IMR-90 (cell line): ENCODE data around the gene KLHL12. TPM values are rescaled to one million over a fixed set of nuclear protein-coding genes. Genes with fewer than 3 reads are reported as not detected.

Experiments
- ATAC-seq: fragments of 200-7000 bp; cut with Tn5 transposase; 2 replicates; pipeline ENCODE4 v1.9.1; 2020; ENCODE audit warnings: low read depth, mild to moderate bottlenecking, moderate library complexity
- BruUV-seq: library from RNA; stranded (reverse); fragments of 400-500 nt; replicated peaks from 2 replicates; lab custom pipeline; 2021; lab: Mats Ljungman, UMichigan
- CTCF ChIA-PET: fragments of 300-600 bp; formaldehyde crosslinking; extraction: SDS; loops from one replicate; lab custom pipeline; 2021; ENCODE audit warnings: antibody characterized with exemption; lab: Yijun Ruan, JAX
- POLR2A ChIA-PET: fragments of 300-600 bp; sonication (Branson Sonifier 250); formaldehyde crosslinking; loops from one replicate; lab custom pipeline; 2022; ENCODE audit warnings: antibody characterized with exemption; ENCODE audit not compliant: unreplicated experiment; lab: Charles Lee
- DNase-seq: peaks from one replicate; pipeline ENCODE4 v3.0.0; 2013
- H2AFZ ChIP-seq: replicated peaks from 2 replicates; pipeline ENCODE3; 2013; ENCODE audit warnings: low read length, mild to moderate bottlenecking; ENCODE audit not compliant: poor library complexity
- H2AK5ac ChIP-seq: 2 replicates; pipeline ENCODE4 v1.6.1; 2013; ENCODE audit warnings: low read depth, low read length, inconsistent platforms
- H2AK9ac ChIP-seq: replicated peaks from 2 replicates; pipeline ENCODE3; 2013; ENCODE audit warnings: mild to moderate bottlenecking, low read depth, low read length, moderate library complexity; ENCODE audit not compliant: poor library complexity
- H2BK120ac ChIP-seq: 2 replicates; pipeline ENCODE4 v1.6.1; 2013; ENCODE audit warnings: low read depth, low read length, inconsistent platforms
- H2BK15ac ChIP-seq: 3 replicates; pipeline ENCODE4 v1.6.1; 2013; ENCODE audit warnings: low read depth, low read length, inconsistent platforms
- H2BK20ac ChIP-seq: 2 replicates; pipeline ENCODE4 v1.6.1; 2013; ENCODE audit warnings: low read depth, mild to moderate bottlenecking, inconsistent platforms, low read length, moderate library complexity
- H2BK5ac ChIP-seq: 2 replicates; pipeline ENCODE4 v1.6.1; 2013; ENCODE audit warnings: mild to moderate bottlenecking, low read depth, low read length, inconsistent platforms; ENCODE audit not compliant: poor library complexity, severe bottlenecking
- H3K14ac ChIP-seq: replicated peaks from 2 replicates; pipeline ENCODE4 v1.6.1; 2013; ENCODE audit warnings: low read depth, low read length, inconsistent platforms
- H3K18ac ChIP-seq: 2 replicates; pipeline ENCODE4 v1.6.1; 2013; ENCODE audit warnings: low read depth, low read length, control low read depth
- H3K23ac ChIP-seq: 2 replicates; pipeline ENCODE4 v1.6.1; 2013; ENCODE audit warnings: low read depth, low read length, inconsistent platforms
- H3K27ac ChIP-seq: 2 replicates; pipeline ENCODE4 v1.5.1; 2013; ENCODE audit warnings: mild to moderate bottlenecking, control low read depth, low read length; ENCODE audit not compliant: insufficient read depth
- H3K27me3 ChIP-seq: 2 replicates; pipeline ENCODE4 v1.6.1; 2013; ENCODE audit warnings: low read length; ENCODE audit not compliant: control insufficient read depth, insufficient read depth
- H3K36me3 ChIP-seq: 2 replicates; pipeline ENCODE4 v1.6.1; 2013; ENCODE audit warnings: low read length, mixed read lengths; ENCODE audit not compliant: control insufficient read depth, insufficient read depth
- H3K4ac ChIP-seq: 2 replicates; pipeline ENCODE4 v1.6.1; 2013; ENCODE audit warnings: low read depth, low read length, inconsistent platforms
- H3K4me1 ChIP-seq: 2 replicates; pipeline ENCODE4 v1.6.1; 2013; ENCODE audit warnings: low read length, mixed read lengths; ENCODE audit not compliant: control insufficient read depth, insufficient read depth
- H3K4me2 ChIP-seq: 2 replicates; pipeline ENCODE4 v1.6.1; 2013; ENCODE audit warnings: low read depth, mild to moderate bottlenecking, control low read depth, low read length, moderate library complexity
- H3K4me3 ChIP-seq: 2 replicates; pipeline ENCODE4 v1.5.1; 2013; ENCODE audit warnings: low read depth, mild to moderate bottlenecking, control low read depth, low read length, moderate library complexity; ENCODE audit not compliant: insufficient read depth
- H3K56ac ChIP-seq: 2 replicates; pipeline ENCODE4 v1.6.1; 2013; ENCODE audit warnings: low read length, inconsistent platforms; ENCODE audit not compliant: insufficient read depth; ENCODE audit errors: extremely low read depth
- H3K79me1 ChIP-seq, 2 experiments: 2 replicates each; pipeline ENCODE4 v1.6.1; 2013; ENCODE audit warnings: low read length in 2 of 2, inconsistent platforms in 1 of 2, low read depth in 1 of 2
- H3K9ac ChIP-seq: 2 replicates; pipeline ENCODE4 v1.6.1; 2013; ENCODE audit warnings: low read depth, low read length, control low read depth
- H3K9me1 ChIP-seq: 2 replicates; pipeline ENCODE4 v1.6.1; 2013; ENCODE audit warnings: low read length, inconsistent platforms; ENCODE audit not compliant: insufficient read depth
- H3K9me3 ChIP-seq: 2 replicates; pipeline ENCODE4 v1.6.1; 2013; ENCODE audit warnings: low read length; ENCODE audit not compliant: control insufficient read depth, insufficient read depth
- H4K20me1 ChIP-seq: 2 replicates; pipeline ENCODE4 v1.6.1; 2013; ENCODE audit warnings: low read length, inconsistent platforms; ENCODE audit not compliant: insufficient read depth
- H4K5ac ChIP-seq: 2 replicates; pipeline ENCODE4 v1.6.1; 2013; ENCODE audit warnings: mild to moderate bottlenecking, low read depth, low read length, control low read depth
- H4K8ac ChIP-seq, 2 experiments: 2 replicates each; pipeline ENCODE4 v1.6.1; 2013; ENCODE audit warnings: low read depth in 2 of 2, low read length in 2 of 2, control low read depth in 1 of 2, inconsistent platforms in 1 of 2
- H4K91ac ChIP-seq: 2 replicates; pipeline ENCODE4 v1.6.1; 2013; ENCODE audit warnings: low read depth, low read length, inconsistent platforms; ENCODE audit not compliant: insufficient read depth
- BHLHE40 ChIP-seq: fragments of 150-350 bp; IDR thresholded peaks from 2 replicates; pipeline ENCODE4 v1.6.1; 2016; ENCODE audit warnings: mild to moderate bottlenecking, low read depth, low read length
- CEBPB ChIP-seq: IDR thresholded peaks from 2 replicates; pipeline ENCODE4 v1.6.1; 2012; ENCODE audit warnings: low read depth, low read length, improper control_type of control experiment
- CHD1 ChIP-seq: IDR thresholded peaks from 2 replicates; pipeline ENCODE4 v1.6.1; 2012; ENCODE audit warnings: low read depth, low read length, improper control_type of control experiment
- ELK1 ChIP-seq: fragments of 150-350 bp; IDR thresholded peaks from 2 replicates; pipeline ENCODE4 v1.6.1; 2016; ENCODE audit warnings: low read depth, mild to moderate bottlenecking, low read length, moderate library complexity, borderline replicate concordance
- FOS ChIP-seq: fragments of 150-350 bp; IDR thresholded peaks from 2 replicates; pipeline ENCODE4 v1.6.1; 2016; ENCODE audit warnings: low read depth, low read length
- MAZ ChIP-seq: IDR thresholded peaks from 2 replicates; pipeline ENCODE4 v1.6.1; 2012; ENCODE audit warnings: low read depth, mild to moderate bottlenecking, low read length, improper control_type of control experiment, moderate library complexity, borderline replicate concordance
- MXI1 ChIP-seq: IDR thresholded peaks from 2 replicates; pipeline ENCODE4 v1.6.1; 2012; ENCODE audit warnings: low read depth, mild to moderate bottlenecking, low read length, moderate library complexity, borderline replicate concordance
- NFE2L2 ChIP-seq: fragments of 150-350 bp; IDR thresholded peaks from 2 replicates; pipeline ENCODE4 v1.6.1; 2016; ENCODE audit warnings: low read depth, mild to moderate bottlenecking, low read length
- POLR2A ChIP-seq: IDR thresholded peaks from 2 replicates; pipeline ENCODE4 v1.6.1; 2012; ENCODE audit warnings: mild to moderate bottlenecking, low read depth, low read length
- RCOR1 ChIP-seq: IDR thresholded peaks from 2 replicates; pipeline ENCODE4 v1.6.1; 2012; ENCODE audit warnings: mild to moderate bottlenecking, low read length, improper control_type of control experiment; ENCODE audit not compliant: insufficient replicate concordance
- RFX5 ChIP-seq: IDR thresholded peaks from 2 replicates; pipeline ENCODE4 v1.8.0; 2012; ENCODE audit warnings: low read depth, mild to moderate bottlenecking, low read length, moderate library complexity
- SMC3 ChIP-seq: fragments of 150-350 bp; IDR thresholded peaks from 2 replicates; pipeline ENCODE4 v1.6.1; 2016; ENCODE audit warnings: low read depth, mild to moderate bottlenecking, antibody characterized with exemption, low read length, moderate library complexity
- USF2 ChIP-seq: fragments of 150-350 bp; IDR thresholded peaks from 2 replicates; pipeline ENCODE4 v1.6.1; 2017; ENCODE audit warnings: mild to moderate bottlenecking, antibody characterized with exemption, low read length, low read depth
- WGBS, 2 experiments: methylation state at CpG; one replicate each; pipeline versions ENCODE4 v1.1.5 to v1.1.7; 2013; ENCODE audit warnings: missing lambda C conversion rate in 2 of 2; ENCODE audit not compliant: insufficient read length in 1 of 2; ENCODE audit errors: extremely low coverage in 2 of 2; 5-methylcytosine and 5-hydroxymethylcytosine counted together
- dilution Hi-C: fragments of 300-500 bp; cut with HindIII; formaldehyde crosslinking; loops from one replicate; pipeline ENCODE4 v1.14.3; 2018; ENCODE audit warnings: low sequenced_read_pairs; ENCODE audit not compliant: unreplicated experiment
- in situ Hi-C: fragments of 300-500 bp; cut with MboI; formaldehyde crosslinking; loops from 3 replicates; pipeline ENCODE4 v1.14.3; 2019; ENCODE audit warnings: low sequenced_read_pairs, inconsistent platforms, mixed read lengths
- intact Hi-C: fragments of 100-400 bp; cut with micrococcal nuclease; formaldehyde crosslinking; loops from 2 replicates; pipeline ENCODE4 v1.10.0; 2022
- polyA plus RNA-seq, 3 experiments: library from polyadenylated mRNA; depleted of rRNA; stranded (reverse); fragments of >200 nt; gene quantifications; 2 replicates each; pipeline ENCODE4 v1.2.3, GENCODE V29; 2012; ENCODE audit warnings: low replicate concordance in 1 of 3
- total RNA-seq: library from RNA; depleted of rRNA; stranded (reverse); fragments of >200 nt; gene quantifications from 2 replicates; pipeline ENCODE4 v1.2.3, GENCODE V29; 2012
- TF ChIP-seq, protein P1 (sequence below): conservative IDR thresholded peaks from 2 replicates; pipeline ENCODE4 v1.5.1; 2012; ENCODE audit warnings: mild to moderate bottlenecking, low read depth, low read length, improper control_type of control experiment

KLHL12 gene
- total and polyA plus RNA-seq, 2 of the 4 experiments (the other 2 are of a cell fraction): 17.2 to 38.4 TPM

DNA sequence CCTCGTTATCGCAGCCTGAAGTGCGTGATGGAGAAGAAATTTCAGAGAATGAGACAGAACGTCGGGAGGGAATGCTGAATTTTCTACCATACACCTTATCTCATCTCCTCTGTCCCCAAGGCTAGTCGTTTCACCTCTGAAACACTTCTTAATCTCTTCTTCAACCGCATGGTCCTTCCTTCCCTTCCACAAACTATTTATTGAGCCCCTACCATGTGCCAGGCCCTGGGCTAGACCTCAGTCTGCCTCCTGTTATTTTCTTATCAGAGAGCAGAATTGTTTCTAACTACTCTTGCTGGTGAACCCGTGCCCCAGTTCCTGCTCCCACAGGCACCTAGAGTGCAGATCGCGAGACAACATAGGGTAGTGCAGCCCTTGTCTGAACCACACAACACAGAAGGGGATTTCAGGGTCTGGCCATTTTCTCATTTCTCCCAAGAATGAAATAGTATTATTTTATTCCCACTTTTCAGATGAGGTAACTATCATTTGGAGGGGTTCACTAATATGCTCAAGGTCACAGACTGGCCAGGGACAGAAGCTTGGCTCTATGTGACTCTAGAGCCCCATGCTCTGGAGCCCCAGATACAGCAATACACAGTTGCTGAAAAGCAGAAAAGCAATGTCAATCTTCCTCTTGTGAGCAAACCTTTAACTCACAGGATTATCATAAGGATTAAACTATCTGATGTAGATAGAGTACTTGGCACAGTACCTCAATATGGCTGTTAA is 31.7 kb upstream of the KLHL12 start:
- no peak overlapping the region; the same call in 1 of the 2 replicates for H3K18ac ChIP-seq
- H3K14ac ChIP-seq: peak overlapping the region; percentile 68
- ATAC-seq (no peak), DNase-seq (no peak)
- ChIA-PET CTCF (no interaction called here), POLR2A (no interaction called here)
- H2AK5ac ChIP-seq: peak overlapping the region; percentile 80; the same call in 1 of the 2 replicates
- H2AK9ac ChIP-seq: peak overlapping the region; percentile 47
- peak overlapping the region; percentile 61 for H3K27ac ChIP-seq
- H2AFZ ChIP-seq: peak overlapping the region; percentile 95
- H3K9me3 ChIP-seq: no peaks in the 10 kb centered on the region
- H3K4me2 ChIP-seq: peak overlapping the region; percentile 100
- peaks cover 8% of the 10 kb centered on the region for H3K36me3 ChIP-seq
- peak overlapping the region; percentile 90 for H4K5ac ChIP-seq
- H3K4me1 ChIP-seq: peaks cover 9% of the 10 kb centered on the region
- H3K4me3 ChIP-seq: peak overlapping the region; percentile 94
- dilution Hi-C loops (no loop called here), in situ Hi-C loops (no loop called here), intact Hi-C loops (no loop called here)
- no peaks in the 10 kb centered on the region for H3K27me3 ChIP-seq
- H4K8ac ChIP-seq: peak overlapping the region; percentile 68 to 92; a peak in 3 of 4 replicates
- H3K23ac ChIP-seq: peak overlapping the region; percentile 74
- H2BK15ac ChIP-seq: peak overlapping the region; percentile 29; the same call in 2 of the 3 replicates
- peak overlapping the region; percentile 13; the same call in 1 of the 2 replicates for H2BK120ac ChIP-seq
- BruUV-seq: no TSS peak
- no peak overlapping the region for H3K56ac ChIP-seq
- H3K79me1 ChIP-seq: peaks cover 13 to 45% of the 10 kb centered on the region in 2 experiments
- H3K4ac ChIP-seq: peak overlapping the region; percentile 82; the same call in 1 of the 2 replicates
- WGBS, 2 experiments: no CpG with 5 or more reads among the region's 10 CpGs
- peak overlapping the region; percentile 63; the same call in 1 of the 2 replicates for H4K91ac ChIP-seq
- peak overlapping the region; percentile 76 for H3K9ac ChIP-seq
- H2BK5ac ChIP-seq: peak overlapping the region; percentile 64
- H3K9me1 ChIP-seq: peaks cover 10% of the 10 kb centered on the region
- peaks cover 17% of the 10 kb centered on the region; the same call in 1 of the 2 replicates for H4K20me1 ChIP-seq
- H2BK20ac ChIP-seq: no peak overlapping the region
- TF ChIP-seq NFE2L2 (no peak), USF2 (no peak), RCOR1 (no peak), CEBPB (no peak), RFX5 (no peak), POLR2A (no peak), MXI1 (no peak), SMC3 (no peak), BHLHE40 (no peak), FOS (no peak), CHD1 (no peak), ELK1 (no peak), MAZ (no peak)
- TF ChIP-seq, protein P1, sequence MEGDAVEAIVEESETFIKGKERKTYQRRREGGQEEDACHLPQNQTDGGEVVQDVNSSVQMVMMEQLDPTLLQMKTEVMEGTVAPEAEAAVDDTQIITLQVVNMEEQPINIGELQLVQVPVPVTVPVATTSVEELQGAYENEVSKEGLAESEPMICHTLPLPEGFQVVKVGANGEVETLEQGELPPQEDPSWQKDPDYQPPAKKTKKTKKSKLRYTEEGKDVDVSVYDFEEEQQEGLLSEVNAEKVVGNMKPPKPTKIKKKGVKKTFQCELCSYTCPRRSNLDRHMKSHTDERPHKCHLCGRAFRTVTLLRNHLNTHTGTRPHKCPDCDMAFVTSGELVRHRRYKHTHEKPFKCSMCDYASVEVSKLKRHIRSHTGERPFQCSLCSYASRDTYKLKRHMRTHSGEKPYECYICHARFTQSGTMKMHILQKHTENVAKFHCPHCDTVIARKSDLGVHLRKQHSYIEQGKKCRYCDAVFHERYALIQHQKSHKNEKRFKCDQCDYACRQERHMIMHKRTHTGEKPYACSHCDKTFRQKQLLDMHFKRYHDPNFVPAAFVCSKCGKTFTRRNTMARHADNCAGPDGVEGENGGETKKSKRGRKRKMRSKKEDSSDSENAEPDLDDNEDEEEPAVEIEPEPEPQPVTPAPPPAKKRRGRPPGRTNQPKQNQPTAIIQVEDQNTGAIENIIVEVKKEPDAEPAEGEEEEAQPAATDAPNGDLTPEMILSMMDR: no peak
